DMS114 treated with DMSO at 0.1 percent for 48 hours (cell line): ENCODE data around the gene PTPRG.
A peak's percentile ranks its signal among the peaks of the same experiment; 100 is the strongest.

Source experiments
- DNase-seq: peaks from one replicate; lab custom pipeline; 2025; ENCODE audit not compliant: unreplicated experiment; lab: John Stamatoyannopoulos, UW

PTPRG gene

DNA sequence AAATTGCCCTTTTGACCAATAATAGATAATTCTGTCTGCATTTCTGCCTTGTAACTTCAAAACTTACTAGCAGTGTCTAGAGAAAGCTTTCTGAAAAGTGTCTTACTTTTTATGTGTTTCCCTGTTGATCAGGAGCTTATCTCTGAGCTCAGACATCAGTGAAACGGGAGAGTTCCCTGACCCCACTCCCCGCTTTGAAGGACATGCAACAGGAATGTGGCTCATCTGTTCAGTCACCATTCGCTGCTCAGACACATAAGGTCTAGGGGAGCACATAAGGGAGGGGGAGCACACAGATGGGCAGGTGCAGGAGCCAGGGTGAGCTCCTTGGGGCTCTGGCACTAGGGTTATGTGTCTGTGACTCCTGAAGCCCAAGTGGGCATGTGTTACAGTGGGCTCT, 607.0 kb downstream of the PTPRG start:
- no peak for DNase-seq

DNA sequence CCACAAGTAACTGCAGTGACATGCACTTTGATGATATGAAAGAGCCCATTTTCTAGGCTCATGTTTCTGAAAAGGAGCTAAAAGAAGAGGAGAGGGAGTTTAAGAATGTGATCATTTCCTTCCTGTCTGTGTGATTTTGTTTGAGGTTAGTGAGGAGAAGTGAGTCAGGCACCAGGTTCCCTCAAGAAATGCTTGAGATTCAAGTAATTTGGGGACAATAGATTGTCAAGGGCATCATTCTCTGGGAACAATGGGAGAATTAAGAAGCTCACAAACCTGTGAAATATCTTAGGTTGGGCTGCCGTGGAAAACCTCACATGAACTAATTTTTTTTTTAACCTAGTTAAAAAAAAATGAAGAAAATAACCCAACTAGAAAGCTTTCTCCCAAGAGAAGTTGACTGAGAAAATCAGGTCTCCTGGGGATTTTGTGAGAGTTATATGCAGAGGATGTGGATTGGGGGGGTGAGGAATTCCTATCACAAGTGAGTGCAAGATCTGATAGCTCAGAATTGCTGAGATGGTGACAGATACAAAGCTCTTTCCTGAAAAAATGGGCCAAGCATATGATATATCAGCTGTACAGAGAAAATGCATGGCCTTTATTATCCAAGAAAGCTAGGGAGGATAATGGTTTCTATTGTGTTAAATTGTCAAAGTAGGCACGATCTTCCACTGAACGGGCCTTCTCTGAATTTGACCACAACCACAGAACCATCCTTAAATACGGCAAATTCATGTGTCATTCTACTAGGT, 608.7 kb downstream of the PTPRG start:
- no peak for DNase-seq

DNA sequence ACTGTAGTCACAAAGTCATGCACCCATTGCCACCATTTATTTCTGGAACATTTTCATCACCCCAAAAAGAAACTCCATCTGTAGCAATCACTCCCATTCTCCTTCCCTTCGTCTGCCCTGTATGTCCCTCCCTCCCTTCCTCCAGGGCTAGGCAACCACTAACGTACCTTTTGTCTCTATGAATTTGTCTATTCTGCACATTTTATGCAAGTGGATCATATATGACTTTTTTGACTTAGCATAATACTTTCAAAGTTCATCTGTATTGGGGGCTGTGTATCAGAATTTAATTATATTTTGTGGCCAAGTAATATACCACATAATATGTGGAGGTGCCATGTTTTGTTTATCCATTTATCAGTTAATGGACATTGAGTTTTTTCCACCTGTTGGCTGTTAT, 610.4 kb downstream of the PTPRG start:
- DNase-seq = no peak

DNA sequence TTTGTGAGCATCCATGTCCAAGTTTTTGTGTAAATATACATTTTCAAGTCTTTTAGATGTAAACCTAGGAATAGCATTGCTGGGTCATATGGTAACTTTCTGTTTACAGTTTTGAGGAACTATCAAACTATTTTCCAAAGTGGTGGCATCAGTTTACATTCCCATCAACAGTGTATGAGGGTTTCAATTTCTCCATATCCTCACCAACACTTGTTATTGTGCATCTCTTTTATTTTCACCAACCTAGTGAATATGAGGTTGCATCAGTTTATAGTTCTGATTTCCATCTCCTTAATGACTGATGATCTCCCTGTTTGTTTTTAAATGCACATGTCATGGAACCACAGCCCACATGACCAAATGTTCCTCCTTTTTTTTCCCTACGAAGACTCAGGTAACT, 610.8 kb downstream of the PTPRG start:
- DNase-seq = no peak

DNA sequence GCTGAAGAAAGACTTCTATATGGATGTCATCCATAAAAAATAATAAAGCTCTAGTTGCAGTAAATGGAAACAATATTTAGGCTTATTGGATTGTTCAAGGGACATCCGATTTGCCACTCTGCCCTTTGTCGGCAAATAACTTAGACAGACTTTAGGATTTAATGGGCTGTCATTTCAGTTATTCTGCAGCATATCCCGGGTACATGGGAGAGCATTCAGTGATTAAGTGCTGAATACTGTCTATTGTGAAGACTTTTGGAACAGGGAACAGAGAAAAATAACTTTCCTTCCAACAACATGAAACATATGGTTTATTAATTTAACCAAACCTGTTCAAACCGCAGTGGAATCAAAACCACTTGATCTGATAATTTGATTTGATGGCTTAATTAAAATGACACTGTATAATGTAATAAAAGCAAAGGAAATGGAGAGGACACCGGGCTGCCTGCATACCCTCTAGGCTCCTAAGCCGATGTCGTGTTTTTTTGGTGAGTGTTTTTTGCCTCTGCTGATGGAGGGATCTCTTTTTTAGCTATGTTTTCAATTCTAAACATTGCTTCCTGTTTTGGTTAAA, 612.7 kb downstream of the PTPRG start:
- DNase-seq = no peak

DNA sequence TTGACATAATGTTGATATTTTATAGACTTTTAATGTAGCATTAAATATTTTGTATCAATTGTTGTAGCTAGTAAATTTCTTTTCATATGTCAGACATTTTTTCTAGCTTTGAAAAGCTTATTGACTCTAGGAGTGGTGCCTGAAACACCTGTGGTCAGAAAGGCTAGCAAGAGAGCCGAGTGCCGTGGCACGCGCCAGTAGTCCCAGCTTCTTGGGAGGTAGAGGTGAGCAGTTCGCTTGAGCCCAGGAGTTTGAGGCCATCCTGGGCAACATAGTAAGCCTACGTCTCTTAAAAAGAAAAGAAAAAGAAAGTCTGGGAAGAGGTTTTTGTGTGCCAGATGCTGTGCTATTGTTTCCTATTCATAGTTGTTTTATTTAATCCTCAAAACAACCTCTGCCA, 613.8 kb downstream of the PTPRG start:
- DNase-seq = no peak

DNA sequence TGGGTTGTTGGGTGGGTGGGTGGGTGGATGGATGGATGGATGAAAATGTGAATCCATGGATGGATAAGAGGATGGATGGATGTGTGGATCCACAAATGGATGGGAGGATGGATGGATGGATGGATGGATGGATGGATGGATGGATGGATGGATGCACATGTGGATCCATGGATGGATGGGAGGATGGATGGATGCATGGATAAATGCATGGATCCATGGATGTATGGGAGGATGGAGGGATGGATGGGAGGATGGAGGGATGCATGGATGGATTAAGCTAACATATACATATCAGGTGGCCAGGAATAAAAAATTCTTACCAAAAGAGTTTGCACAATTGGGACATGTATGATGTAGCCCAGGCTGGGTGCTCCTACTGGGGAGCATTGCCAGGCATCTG, 616.7 kb downstream of the PTPRG start:
- DNase-seq = no peak

DNA sequence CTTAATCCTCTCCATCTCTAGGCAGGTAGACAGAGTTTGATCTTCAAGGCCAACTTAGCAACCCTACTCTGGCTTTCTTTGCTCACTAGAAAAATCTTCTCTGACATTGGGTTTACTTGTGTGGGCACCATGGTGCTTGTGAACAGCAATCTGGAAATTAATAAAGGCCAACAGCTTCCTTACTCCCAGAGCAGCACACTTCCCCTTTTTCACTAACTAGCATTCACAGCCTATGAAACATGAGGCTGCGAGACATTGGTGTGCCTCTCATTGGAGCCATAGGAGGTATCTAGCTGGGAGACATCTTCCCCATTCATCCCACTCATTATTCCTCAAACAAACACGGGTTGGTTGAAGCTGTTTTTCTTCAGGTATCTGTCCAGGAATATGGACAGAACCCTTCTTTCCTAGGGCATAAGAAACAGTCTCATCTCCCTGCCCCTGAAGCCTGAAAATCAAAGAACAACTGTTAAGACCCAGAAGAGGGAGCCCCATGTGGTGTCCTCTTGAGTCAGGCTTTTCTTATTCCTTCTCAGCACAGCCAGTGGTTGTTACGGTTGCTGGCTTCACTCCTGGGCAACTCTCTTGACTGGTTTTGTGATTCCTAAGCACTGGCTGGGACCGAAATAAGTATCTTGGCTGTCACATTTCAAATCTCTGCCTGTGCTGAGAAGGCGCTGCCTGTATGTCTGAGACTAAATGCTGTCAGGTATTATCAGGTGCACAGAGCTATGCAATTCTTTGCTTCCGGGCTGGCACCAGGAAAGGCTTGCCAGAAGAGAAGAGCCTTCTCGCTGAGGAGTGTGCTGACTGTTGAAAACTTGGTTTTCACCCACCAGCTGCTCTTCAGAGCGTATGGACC, 617.6 kb downstream of the PTPRG start:
- DNase-seq = no peak

DNA sequence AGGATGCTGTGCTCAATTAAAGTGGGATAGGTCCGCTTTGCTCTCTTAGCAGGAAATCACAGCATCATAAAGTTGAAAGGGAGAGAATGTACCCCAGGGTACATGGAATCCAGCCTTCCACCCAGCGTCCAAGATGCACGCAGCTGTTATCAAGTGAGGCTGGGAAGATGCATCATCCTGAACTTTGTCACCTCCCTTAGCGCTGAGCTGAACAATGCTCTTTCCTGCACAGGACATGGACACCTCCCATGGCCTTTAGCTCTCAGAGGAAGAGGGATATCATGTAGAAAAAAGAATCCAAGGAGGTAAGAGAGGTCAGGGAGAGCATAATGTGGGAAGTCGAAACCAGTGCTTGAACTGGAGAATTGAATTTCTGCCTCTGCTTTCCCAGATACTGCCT, 619.1 kb downstream of the PTPRG start:
- DNase-seq = no peak

DNA sequence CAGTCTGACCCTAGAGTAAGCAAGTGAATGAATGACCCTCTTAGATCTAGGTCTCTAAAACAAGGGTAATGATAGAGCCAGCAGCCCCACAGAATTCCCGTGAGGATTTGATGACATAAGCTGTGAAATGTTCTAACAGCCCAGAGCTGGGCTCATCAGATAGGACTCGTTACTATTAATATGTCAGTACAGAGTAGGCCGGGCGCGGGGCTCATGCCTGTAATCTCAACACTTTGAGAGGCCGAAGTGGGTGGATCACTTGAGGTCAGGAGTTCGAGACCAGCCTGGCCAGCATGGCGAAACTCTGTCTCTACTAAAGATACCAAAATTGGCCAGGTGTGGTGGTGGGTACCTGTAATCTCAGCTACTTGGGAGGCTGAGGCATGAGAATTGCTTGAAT, 621.7 kb downstream of the PTPRG start:
- no peak for DNase-seq

DNA sequence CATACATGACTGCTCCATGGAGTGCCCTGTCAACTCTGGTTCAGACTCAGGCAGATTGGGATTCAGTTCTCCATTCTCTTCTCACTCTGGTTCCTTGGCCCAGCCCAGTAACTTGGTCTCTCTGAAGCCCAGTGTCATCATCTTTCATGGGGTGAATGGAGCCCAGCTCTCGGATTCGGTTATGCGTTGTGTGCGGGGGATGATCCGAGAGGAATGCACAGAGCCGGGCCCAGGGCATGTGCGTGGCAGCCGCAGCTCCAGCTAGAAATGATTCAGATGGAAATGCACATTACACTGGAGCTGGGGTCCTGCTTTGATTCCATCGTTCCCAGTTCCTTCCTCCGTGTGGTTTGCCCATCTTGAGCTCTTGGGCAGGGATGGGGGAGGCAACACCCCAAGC, 622.6 kb downstream of the PTPRG start:
- DNase-seq = no peak

DNA sequence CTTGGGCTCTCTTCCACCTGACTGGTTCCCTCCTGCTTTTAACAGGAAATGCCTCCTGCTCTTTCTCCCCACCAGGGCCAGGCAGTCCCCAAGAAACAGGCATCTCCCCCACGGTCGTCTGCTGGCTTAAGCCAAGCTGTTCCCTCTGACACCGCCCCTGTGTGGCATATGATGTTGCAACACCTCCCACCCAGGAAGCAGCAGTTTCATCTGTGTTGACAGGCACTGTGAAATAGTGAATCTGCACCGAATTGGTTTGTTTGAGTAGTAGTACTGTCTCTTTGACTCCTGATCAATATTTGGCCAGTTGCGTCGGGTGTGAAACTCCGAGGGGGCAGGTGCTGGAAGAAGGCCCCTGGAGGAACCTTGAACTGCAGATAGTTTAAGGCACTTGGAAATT, 623.2 kb downstream of the PTPRG start:
- no peak for DNase-seq

DNA sequence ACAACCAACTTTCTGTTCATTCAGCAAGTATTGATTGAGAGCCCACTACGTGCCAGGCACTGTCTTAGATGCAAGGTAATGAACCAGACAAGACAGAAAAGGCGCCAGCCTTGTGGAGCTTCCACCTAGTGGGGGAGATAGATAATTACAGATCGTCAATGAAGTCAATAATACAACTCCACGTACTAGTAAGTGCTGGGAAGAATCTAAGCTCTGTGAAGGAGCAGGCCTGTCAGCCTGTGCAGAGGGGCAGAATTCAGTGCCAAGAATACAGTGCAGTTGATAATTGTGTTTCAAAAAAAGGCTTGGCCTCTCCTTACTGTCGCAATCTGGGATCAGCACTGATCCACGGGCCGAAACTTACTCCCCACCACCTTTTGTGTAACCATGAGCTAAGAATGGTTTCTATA, 625.7 kb downstream of the PTPRG start:
- peak; percentile 0 for DNase-seq

DNA sequence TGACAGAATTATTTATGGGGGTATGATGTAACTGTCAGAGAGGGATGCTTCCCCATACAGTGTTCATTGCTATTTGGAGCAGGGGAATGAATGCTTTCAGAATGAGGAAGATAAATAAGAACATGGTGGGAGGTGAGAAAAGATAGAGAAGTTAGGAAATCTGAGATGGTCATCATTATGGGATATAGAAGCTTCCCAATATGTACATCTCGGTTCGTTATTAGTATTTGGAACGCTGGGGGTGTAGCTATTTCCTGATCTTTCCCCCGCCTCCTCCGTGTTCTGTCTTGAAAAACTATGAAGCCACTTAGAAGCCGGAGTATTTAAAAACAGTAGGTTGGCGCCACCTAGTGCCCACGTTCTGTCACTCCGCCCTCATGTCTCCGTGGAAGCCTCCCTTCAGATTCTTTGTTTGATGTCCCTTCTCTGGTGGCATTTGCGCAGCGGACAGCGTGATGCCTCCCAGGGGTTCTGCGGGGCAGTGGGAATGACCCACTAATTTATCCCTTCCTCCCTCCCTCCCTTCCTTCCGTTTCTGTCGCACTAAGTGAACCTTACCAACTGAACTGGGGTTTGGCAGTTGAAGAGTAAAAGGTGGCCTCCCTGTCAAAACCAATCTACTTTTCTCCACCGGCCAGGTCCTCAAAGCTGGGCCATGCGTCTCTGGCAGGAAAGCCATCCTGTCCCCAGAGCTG, 627.5 kb downstream of the PTPRG start:
- peak; percentile 43 for DNase-seq

DNA sequence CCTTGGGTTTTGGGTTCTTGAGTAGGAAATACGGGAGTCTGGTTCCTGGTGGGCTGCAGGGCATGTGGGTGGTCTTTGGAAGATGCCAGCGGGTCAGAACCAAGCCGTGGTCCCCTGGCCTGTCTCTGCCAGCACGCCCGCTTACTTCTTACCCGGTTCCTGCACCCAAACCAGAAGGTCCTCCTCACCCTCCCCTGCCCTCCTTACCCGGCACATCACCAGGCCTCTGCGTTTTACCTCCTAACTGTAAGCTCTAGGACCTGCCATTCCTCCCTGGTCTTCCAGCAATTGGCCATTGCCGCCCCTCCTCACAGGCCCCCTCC, 628.0 kb downstream of the PTPRG start:
- no peak for DNase-seq

DNA sequence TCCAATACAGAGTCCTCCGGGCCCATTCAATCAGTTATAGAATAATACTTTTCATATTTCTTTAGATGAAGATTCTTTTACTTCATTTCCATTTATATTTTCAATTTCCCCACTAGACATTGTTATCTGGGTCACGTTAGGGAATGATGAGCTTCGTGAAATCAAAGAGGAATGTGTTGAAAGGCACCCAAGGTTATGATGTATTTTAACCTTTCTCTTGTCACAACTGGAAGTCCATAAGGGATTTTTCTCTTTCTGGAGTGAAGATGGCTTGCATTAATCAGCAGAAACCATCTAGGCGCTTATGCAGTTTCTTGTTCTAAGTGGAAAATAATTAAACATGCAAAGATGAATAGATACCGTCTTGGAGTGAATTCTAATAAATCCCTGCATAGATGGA, 631.5 kb downstream of the PTPRG start:
- DNase-seq = no peak

DNA sequence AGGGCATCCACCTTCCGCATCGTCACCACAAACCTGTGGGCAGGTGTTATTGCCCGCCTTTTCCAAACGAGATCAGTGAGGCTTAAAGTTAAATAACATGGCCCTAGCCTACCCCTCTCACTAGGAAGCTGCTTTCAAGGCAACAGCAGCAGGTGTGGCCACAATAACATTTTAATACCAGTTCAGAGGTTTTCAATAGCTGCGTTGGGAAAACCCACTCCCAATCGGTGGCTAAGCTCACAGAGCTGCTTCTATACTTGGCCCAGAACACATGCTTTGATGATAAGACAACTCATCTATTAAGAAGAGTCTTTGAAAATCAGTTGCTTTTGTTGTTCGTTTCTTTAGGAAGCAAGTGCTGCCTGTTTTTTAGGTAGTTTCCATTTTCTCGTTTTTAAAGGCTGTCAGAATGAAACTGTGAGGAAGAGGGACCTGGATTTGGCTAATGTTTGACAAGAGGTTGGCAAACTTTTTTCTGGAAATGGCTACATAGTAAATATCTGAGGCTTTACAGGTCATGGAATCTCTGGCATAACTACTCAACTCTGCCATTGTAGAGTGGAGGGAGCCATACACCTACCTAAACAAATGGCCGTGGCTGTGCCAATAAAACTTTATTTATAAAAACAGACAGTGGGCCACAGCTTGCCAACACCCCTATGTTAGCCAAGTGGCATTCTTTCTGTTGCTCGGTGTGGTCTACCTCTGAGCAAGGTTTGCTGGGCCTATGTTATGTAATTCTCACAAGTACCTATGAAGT, 632.4 kb downstream of the PTPRG start:
- no peak for DNase-seq

DNA sequence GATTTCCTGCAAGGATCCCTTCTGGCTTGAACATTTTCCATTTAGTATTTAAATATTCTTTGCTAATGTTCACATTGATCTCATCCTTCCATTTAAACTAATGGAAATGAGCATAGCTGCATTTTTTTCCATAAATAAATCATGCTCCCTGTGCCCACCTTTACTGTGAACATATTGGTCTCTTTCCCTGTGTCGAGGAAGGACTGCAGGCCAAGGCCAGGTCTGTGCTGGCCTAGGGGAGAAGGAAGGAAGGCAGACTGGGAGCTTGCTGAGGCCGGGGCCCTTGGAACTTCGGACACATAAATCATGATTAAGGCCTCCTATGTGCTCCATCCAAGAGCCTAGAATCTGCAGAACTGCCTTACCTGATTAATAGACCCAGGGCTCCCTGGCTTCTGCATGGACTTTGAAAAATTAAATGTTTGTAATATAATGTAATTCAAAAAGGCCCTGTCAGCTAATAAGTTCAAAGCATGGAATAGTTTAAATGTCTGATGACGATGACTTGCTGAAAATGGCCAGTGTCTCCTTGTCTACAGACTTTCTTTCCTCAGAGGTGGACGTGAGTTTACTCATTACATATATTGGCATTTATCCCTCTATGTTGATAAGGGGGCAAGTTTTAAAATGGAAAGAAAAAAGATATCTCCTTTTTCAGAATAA, 636.1 kb downstream of the PTPRG start:
- no peak for DNase-seq

DNA sequence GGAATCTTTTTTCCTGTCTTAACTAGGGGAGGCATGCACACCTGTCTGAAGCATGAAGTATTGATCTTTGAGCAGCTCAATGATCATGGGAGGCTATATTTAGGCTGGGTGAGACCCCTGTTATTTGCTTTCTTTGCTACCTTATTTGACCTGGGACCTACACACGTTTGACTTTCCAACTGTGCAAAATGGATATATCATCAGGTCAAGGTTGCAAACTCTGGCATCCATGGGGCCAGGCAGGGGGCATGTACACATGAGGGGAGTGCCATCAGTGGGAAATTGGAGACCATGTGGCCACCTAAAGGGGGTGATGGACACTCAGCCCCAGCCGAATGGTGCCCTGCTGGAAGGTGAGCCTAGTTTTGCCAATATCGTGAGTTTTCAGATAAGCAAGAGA, 637.8 kb downstream of the PTPRG start:
- DNase-seq = no peak

DNA sequence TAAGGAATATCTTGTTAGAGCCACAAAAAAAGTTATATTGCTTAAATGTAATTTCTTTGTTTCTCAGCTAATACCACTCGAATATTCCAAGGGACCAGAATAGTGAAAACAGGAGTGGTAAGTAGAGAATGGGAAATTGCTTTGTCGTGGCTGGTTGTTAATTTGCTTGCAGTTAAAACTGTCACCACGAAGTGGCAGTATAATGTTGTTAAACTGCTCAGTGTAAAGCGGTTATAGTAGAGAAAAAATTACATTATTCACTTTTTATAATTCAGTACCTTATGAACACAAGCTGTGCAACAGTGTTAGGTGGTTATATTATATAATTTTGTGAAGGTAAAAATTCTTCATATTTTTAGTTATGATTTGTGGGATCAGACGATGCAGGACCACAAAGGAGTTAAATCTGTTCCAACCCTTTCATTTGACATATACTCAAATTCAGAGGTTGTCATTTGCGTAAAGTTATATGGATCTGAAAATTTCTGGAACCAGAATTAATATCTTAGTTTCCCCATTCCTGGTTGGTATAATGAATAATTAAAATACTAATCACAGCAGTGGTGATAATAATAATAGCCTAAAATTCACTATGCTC, 640.2 kb downstream of the PTPRG start:
- peak; percentile 8 for DNase-seq
